ENCODE measurements around the gene CAPN13.
"Not testable (repeated sequence)": the region's sequence is repeated elsewhere in the genome, so short reads cannot be mapped to it uniquely, and the experiment has no call there.

Gene CAPN13

GRCh38 chr2:30705711-30706533 lies 101.3 kb downstream of the CAPN13 start:
- intact Hi-C loops (cut with DNase I; ENCODE audit: low total_unique reads): loop anchor here (2.0 to 10.0 kb wide), 4 partner anchors 231 to 539 kb away; no protein-coding TSS in a partner anchor
- no peak overlapping the region for H3K4me3 ChIP-seq
- peak in 1 of 2 donors; percentile 52 for DNase-seq
- peaks cover 0 to 17% (median 0%) of the 10 kb centered on the region in 3 donors for H3K9me3 ChIP-seq
- TF ChIP-seq CTCF (IDR thresholded peaks at IDR 0.05): no peak
- H3K4me1 ChIP-seq: peaks cover 0 to 55% (median 22%) of the 10 kb centered on the region in 4 donors
- peak overlapping the region; percentile 50 to 69 for H3K27ac ChIP-seq
- H3K36me3 ChIP-seq: no peaks in the 10 kb centered on the region
- H3K27me3 ChIP-seq: no peaks in the 10 kb centered on the region

DNA sequence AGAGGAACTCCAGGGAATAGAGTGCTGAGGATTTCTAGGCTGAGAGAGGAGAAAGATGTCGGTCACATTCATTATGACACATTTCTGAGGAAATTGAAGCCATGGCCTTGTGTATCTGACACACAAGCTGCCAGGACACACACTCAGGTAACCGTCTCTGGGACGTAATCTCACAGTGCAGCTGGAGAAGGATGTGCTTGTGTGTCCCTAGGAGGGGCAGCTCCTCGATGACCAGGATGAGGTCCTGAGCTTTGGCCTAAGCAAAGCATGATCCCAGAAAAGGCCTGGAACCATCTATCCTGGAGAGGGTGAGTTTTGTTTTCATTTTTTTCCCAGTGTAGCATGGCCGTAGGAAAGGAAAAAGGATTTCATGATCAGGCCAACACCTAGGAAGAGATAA lies 102.2 kb downstream of the CAPN13 start:
- DNase-seq: peak in 1 of 2 donors; percentile 32
- H3K27me3 ChIP-seq: no peaks in the 10 kb centered on the region
- H3K4me3 ChIP-seq: no peak overlapping the region
- H3K4me1 ChIP-seq: peaks cover 0 to 55% (median 22%) of the 10 kb centered on the region in 4 donors
- intact Hi-C loops (cut with DNase I; ENCODE audit: low total_unique reads): loop anchor here (5.0 to 10.0 kb wide), 3 partner anchors 230 to 538 kb away; no protein-coding TSS in a partner anchor
- peak overlapping the region; percentile 50 to 69 for H3K27ac ChIP-seq
- no peak for TF ChIP-seq CTCF (IDR thresholded peaks at IDR 0.05)
- peaks cover 0 to 20% (median 0%) of the 10 kb centered on the region in 3 donors for H3K9me3 ChIP-seq
- no peaks in the 10 kb centered on the region for H3K36me3 ChIP-seq

DNA sequence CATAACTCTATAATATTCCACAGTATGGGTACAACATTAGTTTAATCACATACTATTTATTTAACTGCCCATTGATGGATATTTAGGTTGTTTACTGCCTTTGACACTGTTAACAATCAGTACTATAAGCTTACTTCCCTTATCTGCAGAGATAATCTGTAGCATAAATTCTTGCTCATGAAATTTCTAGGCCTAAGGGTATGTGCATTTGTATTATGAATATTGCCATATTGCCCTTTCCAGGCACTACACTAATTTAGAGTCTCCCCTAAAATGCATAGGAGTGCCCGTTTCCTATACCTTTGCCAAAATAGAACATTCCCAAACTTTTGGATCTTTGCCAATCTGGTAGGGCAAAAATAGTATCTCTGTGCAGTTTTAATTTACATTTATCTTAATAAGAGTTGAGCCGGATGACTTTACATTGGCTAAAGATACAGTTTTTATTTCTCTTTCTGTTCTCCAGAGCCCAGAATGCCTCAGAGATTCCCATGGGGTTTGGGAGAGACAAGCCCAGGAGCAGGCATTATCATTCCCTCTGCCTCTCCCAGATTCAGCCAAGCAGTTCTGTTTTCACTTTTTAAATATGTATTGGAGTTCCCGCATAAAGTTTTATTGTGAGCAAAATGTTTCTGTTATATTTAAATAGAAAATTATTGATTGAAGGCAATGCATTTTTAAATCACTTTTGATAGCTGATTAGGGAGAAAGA lies 102.8 kb downstream of the CAPN13 start:
- H3K36me3 ChIP-seq: no peaks in the 10 kb centered on the region
- peaks cover 0 to 49% (median 20%) of the 10 kb centered on the region in 4 donors for H3K4me1 ChIP-seq
- intact Hi-C loops (cut with DNase I; ENCODE audit: low total_unique reads): loop anchor here (5.0 to 10.0 kb wide), 3 partner anchors 230 to 537 kb away; no protein-coding TSS in a partner anchor
- no peaks in the 10 kb centered on the region for H3K27me3 ChIP-seq
- TF ChIP-seq CTCF (IDR thresholded peaks at IDR 0.05): no peak
- peaks cover 0 to 20% (median 0%) of the 10 kb centered on the region in 3 donors for H3K9me3 ChIP-seq
- H3K4me3 ChIP-seq: no peak overlapping the region
- no peak for DNase-seq
- H3K27ac ChIP-seq: peak overlapping the region; percentile 50 to 69

DNA sequence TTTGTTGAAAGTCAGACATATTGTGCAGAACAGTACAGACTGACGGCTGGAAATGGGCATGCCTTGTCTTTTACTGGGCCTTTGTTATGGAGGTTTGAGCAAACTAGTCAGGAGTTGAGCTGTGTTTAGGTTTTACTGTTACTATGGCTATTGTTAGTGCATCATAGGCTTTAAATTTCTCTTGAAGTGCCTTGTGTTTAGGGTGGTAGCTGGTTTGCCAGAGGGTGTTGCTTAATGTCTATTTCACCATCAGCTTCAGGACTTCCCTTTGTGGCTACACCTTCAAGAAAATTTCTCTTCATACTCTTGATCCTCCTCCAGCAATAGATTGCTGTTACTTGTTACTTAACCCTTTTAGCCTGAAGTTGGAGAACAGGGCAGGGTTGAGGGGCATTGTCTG lies 104.6 kb downstream of the CAPN13 start:
- peaks cover 0 to 35% (median 17%) of the 10 kb centered on the region in 4 donors for H3K4me1 ChIP-seq
- H3K27me3 ChIP-seq: no peaks in the 10 kb centered on the region
- H3K4me3 ChIP-seq: no peak overlapping the region
- no peak overlapping the region for H3K27ac ChIP-seq
- TF ChIP-seq CTCF (IDR thresholded peaks at IDR 0.05): no peak
- H3K36me3 ChIP-seq: no peaks in the 10 kb centered on the region
- intact Hi-C loops (cut with DNase I; ENCODE audit: low total_unique reads): loop anchor here (10.0 kb wide), 2 partner anchors 228 to 368 kb away; no protein-coding TSS in a partner anchor
- peaks cover 0 to 20% (median 0%) of the 10 kb centered on the region in 3 donors for H3K9me3 ChIP-seq
- no peak for DNase-seq

GRCh38 chr2:30701782-30702181 lies 105.5 kb downstream of the CAPN13 start:
- H3K9me3 ChIP-seq: peaks cover 0 to 20% (median 0%) of the 10 kb centered on the region in 3 donors
- no peaks in the 10 kb centered on the region for H3K36me3 ChIP-seq
- no peaks in the 10 kb centered on the region for H3K27me3 ChIP-seq
- H3K27ac ChIP-seq: no peak overlapping the region
- TF ChIP-seq CTCF (IDR thresholded peaks at IDR 0.05): no peak
- H3K4me1 ChIP-seq: peaks cover 0 to 28% (median 14%) of the 10 kb centered on the region in 4 donors
- intact Hi-C loops (cut with DNase I; ENCODE audit: low total_unique reads): loop anchor here (10.0 kb wide), 2 partner anchors 227 to 367 kb away; no protein-coding TSS in a partner anchor
- no peak overlapping the region for H3K4me3 ChIP-seq
- DNase-seq: no peak

DNA sequence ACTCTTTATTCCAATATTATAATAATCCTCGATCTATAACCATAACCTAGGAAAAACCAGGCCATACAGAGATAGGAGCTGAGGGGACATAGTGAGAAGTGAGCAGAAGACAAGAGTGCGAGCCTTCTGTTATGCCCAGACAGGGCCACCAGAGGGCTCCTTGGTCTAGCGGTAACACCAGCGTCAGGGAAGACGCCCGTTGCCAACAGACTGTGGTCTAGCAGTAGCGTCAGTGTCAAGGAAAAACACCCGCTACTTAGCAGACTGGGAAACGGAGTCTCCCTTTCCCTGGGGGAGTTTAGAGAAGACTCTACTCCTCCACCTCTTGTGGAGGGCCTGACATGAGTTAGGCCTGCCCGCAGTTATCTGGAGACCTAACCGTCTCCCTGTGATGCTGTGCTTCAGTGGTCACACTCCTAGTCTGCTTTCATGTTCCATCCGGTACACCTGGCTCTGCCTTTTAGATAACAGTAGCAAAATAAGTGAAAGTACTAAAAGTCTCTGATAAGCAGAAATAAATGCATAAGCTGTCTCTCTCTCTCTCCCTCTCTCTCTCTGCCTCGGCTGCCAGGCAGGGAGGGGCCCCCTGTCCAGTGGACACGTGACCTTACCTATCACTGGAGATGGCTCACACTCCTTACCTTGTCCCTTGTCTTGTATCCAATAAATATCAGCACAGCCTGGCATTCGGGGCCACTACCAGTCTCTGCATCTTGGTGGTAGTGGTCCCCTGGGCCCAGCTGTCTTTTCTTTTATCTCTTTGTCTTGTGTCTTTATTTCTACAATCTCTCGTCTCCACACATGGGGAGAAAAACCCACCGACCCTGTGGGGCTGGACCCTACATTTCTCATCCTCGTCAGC lies 109.8 kb downstream of the CAPN13 start:
- intact Hi-C loops (cut with DNase I; ENCODE audit: low total_unique reads): loop anchor here (10.0 kb wide), 1 partner anchor 113 kb away; no protein-coding TSS in a partner anchor
- peak in 1 of 2 donors; percentile 32 for DNase-seq
- H3K36me3 ChIP-seq, H3K27ac ChIP-seq, H3K4me3 ChIP-seq, H3K27me3 ChIP-seq: not testable (repeated sequence)
- Histone ChIP-seq H3K9me3 (peaks cover 0 to 15% (median 0%) of the 10 kb centered on the region in 3 donors), H3K4me1 (peaks cover 0 to 32% (median 16%) of the 10 kb centered on the region in 4 donors)

Data from tibial artery (tissue), 4 donors.